Caco-2 (cell line): ENCODE data around the gene TAF11. TPM values are rescaled to one million over a fixed set of nuclear protein-coding genes. Genes with fewer than 3 reads are reported as not detected.

Experiments used
- BruUV-seq: library from RNA; stranded (reverse); fragments of 400-500 nt; replicated peaks from 2 replicates; lab custom pipeline; 2021; lab: Mats Ljungman, UMichigan
- CTCF ChIA-PET: fragments of 300-600 bp; sonication (Branson Sonifier 250); formaldehyde crosslinking; loops from one replicate; lab custom pipeline; 2022; ENCODE audit warnings: antibody characterized with exemption; lab: Charles Lee
- POLR2A ChIA-PET: fragments of 300-600 bp; sonication (Branson Sonifier 250); formaldehyde crosslinking; loops from one replicate; lab custom pipeline; 2022; ENCODE audit warnings: antibody characterized with exemption; lab: Charles Lee
- DNase-seq, 2 experiments: peaks; one replicate each; pipeline versions ENCODE4 v3.0.0 to v3.0.0-alpha.2; 2020 to 2022
- H3K27me3 ChIP-seq: replicated peaks from 2 replicates; pipeline ENCODE4 v1.6.0; 2011; ENCODE audit warnings: low read length; ENCODE audit not compliant: control insufficient read depth, insufficient read depth
- H3K36me3 ChIP-seq: 2 replicates; pipeline ENCODE4 v1.5.1; 2011; ENCODE audit warnings: low read length; ENCODE audit not compliant: control insufficient read depth, insufficient read depth
- H3K4me1 ChIP-seq: fragments of 250-450 bp; sonication (Bioruptor Pico); 2 replicates; pipeline ENCODE4 v1.5.1; 2020; ENCODE audit warnings: mild to moderate bottlenecking
- H3K4me3 ChIP-seq: 2 replicates; pipeline ENCODE4 v1.5.1; 2011; ENCODE audit warnings: low read depth, mild to moderate bottlenecking, control low read depth, low read length
- H3K9me3 ChIP-seq: fragments of 250-450 bp; sonication (Bioruptor Pico); 2 replicates; pipeline ENCODE4 v1.5.1; 2020; ENCODE audit warnings: mild to moderate bottlenecking, moderate library complexity
- H3K27ac Mint-ChIP-seq: one replicate; pipeline ENCODE4 v1.8.0; 2022; ENCODE audit warnings: mixed read lengths; ENCODE audit not compliant: unreplicated experiment
- H3K27me3 Mint-ChIP-seq: one replicate; pipeline ENCODE4 v1.8.0; 2022; ENCODE audit warnings: mixed read lengths; ENCODE audit not compliant: insufficient read depth, unreplicated experiment
- H3K36me3 Mint-ChIP-seq: one replicate; pipeline ENCODE4 v1.8.0; 2022; ENCODE audit warnings: mild to moderate bottlenecking, mixed read lengths; ENCODE audit not compliant: insufficient read depth, unreplicated experiment
- H3K4me1 Mint-ChIP-seq: one replicate; pipeline ENCODE4 v1.8.0; 2022; ENCODE audit warnings: low read depth, mixed read lengths; ENCODE audit not compliant: unreplicated experiment
- H3K4me3 Mint-ChIP-seq: one replicate; pipeline ENCODE4 v1.8.0; 2022; ENCODE audit warnings: mild to moderate bottlenecking, moderate library complexity, mixed read lengths; ENCODE audit not compliant: unreplicated experiment
- H3K9me3 Mint-ChIP-seq: one replicate; pipeline ENCODE4 v1.8.0; 2022; ENCODE audit warnings: mixed read lengths; ENCODE audit not compliant: unreplicated experiment
- CTCF ChIP-seq, 2 experiments: fragments of 200-600 bp in 1 of 2; IDR thresholded peaks; 1 replicate in 1 of 2; 2 replicates in 1 of 2; pipeline versions ENCODE4 v1.5.1 to v1.8.0; 2011 to 2022; ENCODE audit warnings: antibody characterized with exemption in 1 of 2, control low read depth in 1 of 2, inconsistent platforms in 1 of 2, low read depth in 1 of 2, low read length in 1 of 2, mild to moderate bottlenecking in 1 of 2, moderate library complexity in 1 of 2; ENCODE audit not compliant: insufficient read depth in 1 of 2, severe bottlenecking in 1 of 2, unreplicated experiment in 1 of 2
- intact Hi-C: fragments of 100-400 bp; cut with micrococcal nuclease; formaldehyde crosslinking; loops from one replicate; pipeline ENCODE4 v1.10.0; 2022; ENCODE audit not compliant: unreplicated experiment
- total RNA-seq: library from RNA; stranded (reverse); gene quantifications from 2 replicates; pipeline ENCODE4 v1.2.3, GENCODE V29; 2022

TAF11 gene
- total RNA-seq, 1 experiment from 2014 or later: 28.3 TPM

GRCh38 chr6:34877869-34878485 lies 9.9 kb downstream of the TAF11 start:
- Mint-ChIP-seq H3K4me1 (no peaks in the 10 kb centered on the region), H3K27me3 (no peaks in the 10 kb centered on the region), H3K9me3 (no peaks in the 10 kb centered on the region), H3K4me3 (no peak overlapping the region), H3K36me3 (peaks cover 56% of the 10 kb centered on the region), H3K27ac (no peak overlapping the region)
- H3K4me1 ChIP-seq: no peaks in the 10 kb centered on the region
- H3K27me3 ChIP-seq: no peaks in the 10 kb centered on the region
- ChIA-PET POLR2A (no interaction called here), CTCF (no interaction called here)
- BruUV-seq: TSS peak; percentile 24
- H3K4me3 ChIP-seq: no peak overlapping the region
- no peaks in the 10 kb centered on the region for H3K9me3 ChIP-seq
- intact Hi-C loops: no loop called here
- no peak for DNase-seq
- H3K36me3 ChIP-seq: no peaks in the 10 kb centered on the region
- TF ChIP-seq CTCF (IDR thresholded peaks at IDR 0.05; ENCODE audit: insufficient read depth in 1 of 2, low read depth in 1 of 2, low read length in 1 of 2, severe bottlenecking in 1 of 2, unreplicated experiment in 1 of 2): no peak

DNA sequence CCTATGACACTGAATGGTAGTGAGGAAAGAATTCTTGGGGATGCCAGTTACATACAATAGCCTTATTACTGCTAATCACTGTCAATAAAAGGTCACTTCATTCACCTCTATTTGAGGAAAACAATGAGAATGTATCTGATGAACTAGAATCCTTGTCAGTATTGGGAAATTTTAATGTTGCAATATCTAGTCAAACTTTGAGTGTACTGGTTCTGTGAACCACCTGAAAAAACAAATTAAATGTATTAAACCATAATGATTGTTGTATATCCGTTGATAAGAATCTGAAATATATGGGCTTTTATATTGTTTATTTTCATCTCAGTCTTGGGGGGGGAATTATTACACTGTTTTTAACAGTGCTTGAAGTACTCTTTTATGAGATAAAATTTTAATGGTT lies 10.6 kb downstream of the TAF11 start:
- ChIA-PET POLR2A (no interaction called here), CTCF (no interaction called here)
- Mint-ChIP-seq H3K36me3 (peaks cover 58% of the 10 kb centered on the region), H3K27ac (no peak overlapping the region), H3K9me3 (no peaks in the 10 kb centered on the region), H3K4me1 (no peaks in the 10 kb centered on the region), H3K27me3 (no peaks in the 10 kb centered on the region), H3K4me3 (no peak overlapping the region)
- H3K4me1 ChIP-seq: no peaks in the 10 kb centered on the region
- DNase-seq: no peak
- no peak overlapping the region for H3K4me3 ChIP-seq
- no peaks in the 10 kb centered on the region for H3K9me3 ChIP-seq
- no TSS peak for BruUV-seq
- intact Hi-C loops: no loop called here
- no peak for TF ChIP-seq CTCF (IDR thresholded peaks at IDR 0.05; ENCODE audit: insufficient read depth in 1 of 2, low read depth in 1 of 2, low read length in 1 of 2, severe bottlenecking in 1 of 2, unreplicated experiment in 1 of 2)
- no peaks in the 10 kb centered on the region for H3K27me3 ChIP-seq
- no peaks in the 10 kb centered on the region for H3K36me3 ChIP-seq

DNA sequence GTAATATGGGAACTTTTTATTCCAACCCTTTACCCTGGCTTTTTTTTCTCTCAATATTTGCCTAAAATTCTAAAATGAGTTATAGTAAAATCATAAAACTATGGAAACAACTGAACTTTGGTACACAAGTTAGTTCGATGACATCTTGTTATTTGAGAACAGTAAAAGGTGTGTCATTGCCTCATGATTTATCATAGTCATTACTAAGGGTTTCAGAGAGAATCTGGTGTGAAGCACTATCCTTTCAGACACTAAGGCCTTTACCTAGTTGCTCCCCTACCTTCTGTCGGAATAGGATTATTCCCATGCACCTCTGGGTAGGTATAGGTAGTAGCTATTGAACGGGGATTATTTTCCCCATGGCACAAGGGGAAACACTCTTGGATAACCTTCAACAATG lies 11.4 kb downstream of the TAF11 start:
- intact Hi-C loops: no loop called here
- H3K36me3 Mint-ChIP-seq: peaks cover 66% of the 10 kb centered on the region
- no peaks in the 10 kb centered on the region for H3K27me3 Mint-ChIP-seq
- DNase-seq: no peak
- no peak for TF ChIP-seq CTCF (IDR thresholded peaks at IDR 0.05; ENCODE audit: insufficient read depth in 1 of 2, low read depth in 1 of 2, low read length in 1 of 2, severe bottlenecking in 1 of 2, unreplicated experiment in 1 of 2)
- Histone ChIP-seq H3K4me1 (no peaks in the 10 kb centered on the region), H3K4me3 (no peak overlapping the region), H3K27me3 (no peaks in the 10 kb centered on the region), H3K9me3 (no peaks in the 10 kb centered on the region), H3K36me3 (no peaks in the 10 kb centered on the region)
- no peaks in the 10 kb centered on the region for H3K4me1 Mint-ChIP-seq
- no peaks in the 10 kb centered on the region for H3K9me3 Mint-ChIP-seq
- no peak overlapping the region for H3K27ac Mint-ChIP-seq
- H3K4me3 Mint-ChIP-seq: no peak overlapping the region
- CTCF ChIA-PET: no interaction called here
- no TSS peak for BruUV-seq
- POLR2A ChIA-PET: no interaction called here
